ENCODE results near the gene RGS13.

DNA sequence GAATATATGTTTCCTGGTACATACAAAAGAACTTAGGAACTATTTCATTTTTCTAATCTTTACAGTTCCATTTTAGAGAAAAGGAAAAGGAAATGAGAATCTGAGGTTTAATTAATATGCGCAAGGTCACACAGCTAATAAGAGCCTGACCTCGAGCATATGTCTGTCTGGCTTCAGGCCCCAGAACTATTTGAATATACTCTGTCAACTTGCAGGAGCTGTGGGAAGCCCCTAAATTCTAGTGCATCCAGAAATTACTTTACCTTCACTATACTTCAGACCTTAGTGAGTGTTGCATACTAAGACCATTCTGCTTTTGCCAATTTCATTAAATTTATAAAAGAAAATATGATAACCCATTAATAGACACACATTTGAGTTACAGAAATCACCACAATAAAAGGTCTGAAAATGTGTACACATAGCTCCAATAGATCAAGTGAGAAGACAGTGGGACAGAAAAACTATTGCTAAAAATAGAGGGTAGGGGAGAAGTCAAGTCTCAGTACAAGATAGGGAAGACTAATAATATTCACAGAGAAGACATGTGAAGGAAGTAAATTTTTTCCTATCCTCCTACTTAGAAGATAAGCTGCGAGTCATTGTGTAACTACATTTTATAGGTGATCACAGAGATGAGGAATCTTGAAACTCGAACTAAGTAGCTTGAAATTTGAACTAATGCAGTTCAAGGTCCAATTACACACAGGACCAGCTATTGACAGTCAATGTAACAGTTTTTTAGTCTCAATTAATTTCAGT, 3.8 kb downstream of the RGS13 start:
- TF ChIP-seq POLR2A (IDR thresholded peaks at IDR 0.05) (no peak), CTCF (IDR thresholded peaks at IDR 0.05) (no peak), POLR2AphosphoS5 (IDR thresholded peaks at IDR 0.05) (no peak)

Measured in suprapubic skin (tissue), 4 donors.